Fibroblast of mammary gland (primary cell): ENCODE measurements around the gene GMCL1.
"Not testable (repeated sequence)": the region's sequence is repeated elsewhere in the genome, so short reads cannot be mapped to it uniquely, and the experiment has no call there.

Source experiments
- DNase-seq: peaks from one replicate; pipeline ENCODE4 v3.0.0-alpha.2; 2010; ENCODE audit warnings: low read depth
- H3K4me3 ChIP-seq: 2 replicates; pipeline ENCODE4 v1.5.1; 2011; ENCODE audit warnings: low read depth, mild to moderate bottlenecking, low read length, moderate library complexity; ENCODE audit not compliant: control insufficient read depth
- TF ChIP-seq, protein P1 (sequence below): conservative IDR thresholded peaks from 2 replicates; pipeline ENCODE4 v1.5.1; 2011; ENCODE audit warnings: low read depth, low read length, inconsistent platforms; ENCODE audit not compliant: control insufficient read depth, insufficient read depth

Gene GMCL1

DNA sequence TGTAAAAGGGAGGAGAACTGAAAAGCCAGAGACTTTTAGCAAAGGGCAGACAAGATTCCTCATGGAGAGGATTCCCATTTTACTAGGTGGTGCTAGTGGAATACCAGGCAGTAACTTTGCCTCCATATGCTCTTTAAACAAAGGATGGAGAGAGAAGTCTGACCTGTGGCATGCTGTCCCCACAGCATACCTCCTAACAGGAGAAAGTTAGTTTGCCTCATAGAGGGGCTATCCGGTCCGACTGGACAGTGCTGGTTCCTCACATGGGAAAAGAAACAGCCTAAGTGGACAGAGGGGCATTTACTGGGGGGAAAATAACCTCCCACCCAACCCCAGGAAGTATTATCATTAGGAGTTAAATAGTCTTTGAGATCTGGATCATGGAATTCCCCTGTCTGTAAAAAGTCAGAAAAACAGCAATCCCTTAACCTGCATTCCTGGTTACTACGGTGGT is 31.6 kb upstream of the GMCL1 start:
- TF ChIP-seq, protein P1, sequence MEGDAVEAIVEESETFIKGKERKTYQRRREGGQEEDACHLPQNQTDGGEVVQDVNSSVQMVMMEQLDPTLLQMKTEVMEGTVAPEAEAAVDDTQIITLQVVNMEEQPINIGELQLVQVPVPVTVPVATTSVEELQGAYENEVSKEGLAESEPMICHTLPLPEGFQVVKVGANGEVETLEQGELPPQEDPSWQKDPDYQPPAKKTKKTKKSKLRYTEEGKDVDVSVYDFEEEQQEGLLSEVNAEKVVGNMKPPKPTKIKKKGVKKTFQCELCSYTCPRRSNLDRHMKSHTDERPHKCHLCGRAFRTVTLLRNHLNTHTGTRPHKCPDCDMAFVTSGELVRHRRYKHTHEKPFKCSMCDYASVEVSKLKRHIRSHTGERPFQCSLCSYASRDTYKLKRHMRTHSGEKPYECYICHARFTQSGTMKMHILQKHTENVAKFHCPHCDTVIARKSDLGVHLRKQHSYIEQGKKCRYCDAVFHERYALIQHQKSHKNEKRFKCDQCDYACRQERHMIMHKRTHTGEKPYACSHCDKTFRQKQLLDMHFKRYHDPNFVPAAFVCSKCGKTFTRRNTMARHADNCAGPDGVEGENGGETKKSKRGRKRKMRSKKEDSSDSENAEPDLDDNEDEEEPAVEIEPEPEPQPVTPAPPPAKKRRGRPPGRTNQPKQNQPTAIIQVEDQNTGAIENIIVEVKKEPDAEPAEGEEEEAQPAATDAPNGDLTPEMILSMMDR: no peak
- DNase-seq: no peak
- H3K4me3 ChIP-seq: peak overlapping the region; percentile 36

DNA sequence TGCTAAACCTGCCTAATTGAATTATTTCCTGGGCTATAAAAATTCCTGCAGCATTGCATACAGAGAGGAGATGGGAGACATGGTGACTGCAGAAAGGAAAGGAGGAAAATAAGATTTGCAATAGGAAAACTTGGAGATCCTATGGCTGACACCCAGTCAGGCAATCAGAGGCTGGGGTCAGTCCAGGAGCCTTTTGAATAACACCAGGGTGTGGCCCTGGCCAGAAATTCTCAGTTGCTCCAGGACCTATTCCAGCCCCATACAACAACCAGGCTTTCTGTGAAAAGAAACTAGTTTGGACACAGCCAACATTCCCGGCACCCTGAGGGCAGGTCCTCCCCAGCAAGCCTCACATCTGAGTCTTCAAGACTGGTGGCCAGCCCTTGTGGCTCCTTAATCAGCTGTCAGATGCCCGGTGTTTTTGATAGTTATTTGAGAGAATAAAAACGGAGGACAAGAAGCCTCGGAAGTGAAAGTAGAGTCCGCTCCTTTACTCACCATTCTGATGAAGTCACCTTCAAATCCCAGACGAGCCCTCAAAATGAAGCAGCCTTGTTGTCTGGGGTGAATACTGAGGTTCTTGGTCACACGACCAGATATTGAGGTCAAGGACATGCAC is 31.1 kb upstream of the GMCL1 start:
- H3K4me3 ChIP-seq: peak overlapping the region; percentile 36
- TF ChIP-seq, protein P1: no peak
- DNase-seq: peak; percentile 53

DNA sequence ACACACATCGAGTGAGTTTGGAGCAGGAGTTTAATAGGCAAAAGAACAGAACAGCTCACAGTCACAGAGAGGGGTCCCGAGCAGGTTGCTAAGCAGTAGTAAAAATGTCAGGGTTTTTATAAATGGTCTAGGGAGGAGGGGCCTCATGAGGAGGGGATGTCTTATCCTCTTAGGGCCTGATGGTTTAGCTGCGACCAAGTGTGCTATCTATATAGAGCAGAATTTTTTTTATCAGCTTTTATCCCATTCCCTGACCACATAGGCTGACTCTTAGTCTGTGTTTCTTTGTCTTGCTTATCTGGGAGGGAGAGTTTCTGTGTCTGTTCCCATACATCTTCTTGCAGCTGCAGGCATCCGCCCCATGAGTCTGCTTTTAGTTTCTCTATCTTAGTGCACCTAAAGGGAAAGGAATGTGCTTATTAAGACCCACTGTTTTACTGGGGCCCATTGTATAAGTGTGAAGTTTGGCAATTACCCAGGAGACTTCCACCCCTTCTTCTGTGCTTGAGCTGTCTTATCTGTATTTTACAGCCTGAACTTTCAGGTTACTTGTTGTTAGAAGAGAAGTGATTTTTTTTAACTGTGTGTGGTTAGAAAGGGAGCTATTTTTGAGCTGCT is 30.4 kb upstream of the GMCL1 start:
- H3K4me3 ChIP-seq: peak overlapping the region; percentile 9
- DNase-seq: peak; percentile 38
- TF ChIP-seq, protein P1: no peak

DNA sequence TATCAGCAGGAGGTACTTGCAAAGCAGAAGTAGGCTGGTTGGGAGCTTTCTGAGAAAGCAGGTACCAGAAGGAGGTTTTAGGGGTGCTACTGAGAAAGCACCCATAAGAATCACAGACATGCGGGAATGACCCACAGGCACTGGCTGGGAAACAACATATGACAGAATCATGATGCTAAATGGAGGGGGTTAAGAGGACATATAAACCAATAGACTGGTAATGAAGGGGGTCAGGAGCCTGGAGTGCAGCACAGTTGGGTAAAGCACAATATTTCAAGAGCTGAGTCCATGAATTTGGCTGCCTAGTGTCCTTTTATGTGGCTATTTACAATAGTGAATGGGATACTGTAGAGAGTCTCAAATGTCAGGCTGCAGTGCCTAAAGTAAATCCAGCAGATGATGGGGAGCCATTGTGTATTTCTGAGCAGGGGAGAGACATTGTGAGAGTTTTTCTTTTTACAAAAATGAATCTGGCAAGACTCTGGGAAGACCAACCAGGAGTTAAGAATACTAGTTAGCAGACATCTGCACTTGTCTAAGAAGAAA is 27.6 kb upstream of the GMCL1 start:
- no peak overlapping the region for H3K4me3 ChIP-seq
- TF ChIP-seq, protein P1: no peak
- DNase-seq: no peak

DNA sequence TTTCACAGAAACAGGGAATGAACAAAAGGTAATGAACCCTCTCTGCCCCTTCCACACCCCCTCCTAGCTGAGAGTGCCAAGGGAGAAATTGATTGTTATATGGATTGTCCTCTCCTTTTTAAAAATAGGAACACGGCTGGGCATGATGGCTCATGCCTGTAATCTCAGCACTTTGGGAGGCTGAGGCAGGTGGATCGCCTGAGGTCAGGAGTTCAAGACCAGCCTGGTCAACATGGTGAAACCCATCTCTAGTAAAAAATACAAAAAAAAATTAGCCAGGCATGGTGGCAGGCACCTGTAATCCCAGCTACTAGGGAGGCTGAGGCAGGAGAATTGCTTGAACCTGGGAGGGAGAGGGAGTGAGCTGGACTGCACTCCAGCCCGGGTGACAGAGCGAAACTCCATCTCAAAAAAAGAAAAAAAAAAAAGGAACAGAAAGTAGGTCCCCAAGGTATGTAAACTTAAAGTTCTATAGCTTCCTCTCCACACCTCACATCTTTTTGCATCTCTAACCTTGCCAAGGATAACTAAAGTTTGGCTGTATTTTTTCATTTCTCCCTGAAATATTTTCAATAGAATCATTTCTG is 26.6 kb upstream of the GMCL1 start:
- H3K4me3 ChIP-seq, DNase-seq: not testable (repeated sequence)

DNA sequence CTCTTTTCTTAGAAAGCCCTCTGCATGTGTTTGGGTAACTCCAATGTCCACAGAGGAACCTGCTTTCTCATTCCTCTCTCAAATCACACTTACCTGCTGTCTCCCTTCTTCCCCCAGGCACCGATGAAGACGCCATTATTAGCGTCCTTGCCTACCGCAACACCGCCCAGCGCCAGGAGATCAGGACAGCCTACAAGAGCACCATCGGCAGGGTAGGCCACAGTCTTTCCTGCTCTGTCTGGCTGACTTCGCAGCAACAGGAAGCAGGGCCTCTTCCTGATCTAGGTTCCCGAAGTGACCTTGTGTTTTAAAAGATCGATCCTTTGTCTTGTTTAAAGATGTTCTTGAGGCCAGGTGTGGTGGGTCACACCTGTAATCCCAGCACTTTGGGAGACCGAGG is 25.0 kb upstream of the GMCL1 start:
- H3K4me3 ChIP-seq: no peak overlapping the region
- TF ChIP-seq, protein P1: no peak
- DNase-seq: no peak

GRCh38 chr2:69805887-69806286 is 23.6 kb upstream of the GMCL1 start:
- no peak overlapping the region for H3K4me3 ChIP-seq
- DNase-seq: no peak
- TF ChIP-seq, protein P1: no peak
